Measurements from ENCODE around the gene OR2V1. TPM values are rescaled to one million over a fixed set of nuclear protein-coding genes. Genes with fewer than 3 reads are reported as not detected.
"Not testable (repeated sequence)": the region's sequence is repeated elsewhere in the genome, so short reads cannot be mapped to it uniquely, and the experiment has no call there.

OR2V1 gene
- total and polyA plus RNA-seq, 2 of the 13 experiments (the other 11 are each of a cell fraction or from before 2014, with no cell fraction given): not detected

- TF ChIP-seq TERF1 (CRISPR knock-in tag; IDR thresholded peaks at IDR 0.05) (no peak), ZFP91 (CRISPR knock-in tag; IDR thresholded peaks at IDR 0.05; ENCODE audit: borderline replicate concordance) (no peak), SETDB1 (CRISPR knock-in tag; IDR thresholded peaks at IDR 0.05; ENCODE audit: borderline replicate concordance) (no peak), PPARG (CRISPR knock-in tag; conservative IDR thresholded peaks at IDR 0.05) (no peak), SIN3B (IDR thresholded peaks at IDR 0.05; ENCODE audit: low read length) (no peak), ZFP36L1 (CRISPR knock-in tag; IDR thresholded peaks at IDR 0.05) (no peak), HCFC1 (IDR thresholded peaks at IDR 0.05; ENCODE audit: low read depth, low read length) (no peak), ZNF772 (CRISPR knock-in tag; IDR thresholded peaks at IDR 0.05) (no peak), RXRA (CRISPR knock-in tag; IDR thresholded peaks at IDR 0.05) (no peak)
Observed at GRCh38 chr5:181131514-181131913, 545 bp upstream of the OR2V1 start (continued).

GRCh38 chr5:181130081-181130480 lies 888 bp downstream of the OR2V1 start:
- ATAC-seq; H3K79me2 ChIP-seq (ENCODE audit: insufficient read depth, low read length); H2AFZ ChIP-seq (ENCODE audit: low read length); H4K20me1 ChIP-seq (ENCODE audit: insufficient read depth, low read length); H3K27ac ChIP-seq (ENCODE audit: extremely low read length, insufficient read depth, low read length); H3K36me3 ChIP-seq (replicated peaks in 1 of 2; ENCODE audit: control insufficient read depth in 1 of 2, insufficient read depth in 2 of 2, low read length in 2 of 2); H3K9me3 ChIP-seq (ENCODE audit: low read length); H3K4me3 ChIP-seq (replicated peaks in 1 of 3; ENCODE audit: insufficient read depth in 1 of 3, low read depth in 2 of 3, low read length in 3 of 3); intact Hi-C loops (cut with micrococcal nuclease; ENCODE audit: unreplicated experiment); CTCF ChIA-PET (ENCODE audit: low intra/inter-chr PET ratio, low total read pairs); POLR2A ChIA-PET; BruUV-seq (replicated peaks); FAIRE-seq; H3K4me2 ChIP-seq (ENCODE audit: low read depth, low read length); H3K4me1 ChIP-seq (ENCODE audit: insufficient read depth, low read length); DNase-seq (ENCODE audit: low spot score); in situ Hi-C loops (cut with HindIII; ENCODE audit: extremely low pct_ligation_motif_present, low pct_unique_long_range_greater_than_20kb); H3K9ac ChIP-seq (ENCODE audit: insufficient read depth, low read depth, low read length): not testable (repeated sequence)
- WGBS (ENCODE audit: low lambda C conversion rate): 3% methylated on average over 3 of the region's 9 CpGs
- peaks cover 13 to 72% of the 10 kb centered on the region in 2 experiments; a peak in 4 of 5 replicates for H3K27me3 ChIP-seq (ENCODE audit: control insufficient read depth in 1 of 2, insufficient read depth in 2 of 2, low read length in 2 of 2)
